Esophagus muscularis mucosa (tissue), 4 donors: ENCODE data around the gene NSMF.

ENCODE experiments used
- EP300 ChIP-seq: sonication (generic); formaldehyde crosslinking; IDR thresholded peaks from one replicate; pipeline ENCODE4 v1.6.1; 2017; ENCODE audit warnings: antibody characterized with exemption
- POLR2A ChIP-seq: fragments of 450-650 bp; IDR thresholded peaks from one replicate; pipeline ENCODE4 v1.6.1; 2017; ENCODE audit warnings: antibody characterized with exemption, moderate library complexity, mild to moderate bottlenecking, low read depth
- POLR2AphosphoS5 ChIP-seq, 2 donors: sonication (generic); formaldehyde crosslinking; IDR thresholded peaks; one replicate each; pipeline ENCODE4 v1.6.1; 2017; ENCODE audit warnings: antibody characterized with exemption in 2 of 2
- TF ChIP-seq, protein P1 (sequence below), 3 experiments: fragments of 200-600 bp in 2 of 3; fragments of 450-650 bp in 1 of 3; sonication (generic) in 2 of 3; IDR thresholded peaks; one replicate each; pipeline ENCODE4 v1.5.1; 2017 to 2019; ENCODE audit warnings: antibody characterized with exemption in 3 of 3, mild to moderate bottlenecking in 2 of 3, moderate library complexity in 1 of 3

DNA sequence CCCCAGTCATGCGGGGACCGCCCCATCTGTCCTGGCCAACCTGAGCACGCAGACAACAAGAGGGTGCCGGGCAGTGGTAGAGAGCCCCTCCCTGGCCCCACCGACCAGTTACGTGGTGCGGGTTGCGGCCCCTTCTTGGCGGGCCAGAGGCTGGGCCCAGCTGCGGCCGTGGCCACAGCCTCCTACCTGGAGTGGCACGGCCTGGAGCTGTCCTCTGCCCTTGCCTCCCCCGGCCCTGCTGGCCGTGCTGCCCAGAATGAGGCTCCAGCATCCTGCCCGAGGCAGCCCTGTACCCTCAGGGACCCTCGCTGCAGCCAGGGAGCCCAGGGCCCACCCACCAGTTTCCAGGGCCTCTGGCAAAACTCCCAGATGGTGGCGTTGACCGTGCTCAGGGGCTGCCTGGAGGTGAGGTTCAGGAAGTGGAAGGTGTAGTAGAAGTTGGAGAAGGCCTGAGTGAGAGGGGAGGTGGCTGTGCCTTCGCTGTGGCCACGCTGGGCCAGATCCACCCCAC is 23.7 kb downstream of the NSMF start:
- TF ChIP-seq, protein P1, sequence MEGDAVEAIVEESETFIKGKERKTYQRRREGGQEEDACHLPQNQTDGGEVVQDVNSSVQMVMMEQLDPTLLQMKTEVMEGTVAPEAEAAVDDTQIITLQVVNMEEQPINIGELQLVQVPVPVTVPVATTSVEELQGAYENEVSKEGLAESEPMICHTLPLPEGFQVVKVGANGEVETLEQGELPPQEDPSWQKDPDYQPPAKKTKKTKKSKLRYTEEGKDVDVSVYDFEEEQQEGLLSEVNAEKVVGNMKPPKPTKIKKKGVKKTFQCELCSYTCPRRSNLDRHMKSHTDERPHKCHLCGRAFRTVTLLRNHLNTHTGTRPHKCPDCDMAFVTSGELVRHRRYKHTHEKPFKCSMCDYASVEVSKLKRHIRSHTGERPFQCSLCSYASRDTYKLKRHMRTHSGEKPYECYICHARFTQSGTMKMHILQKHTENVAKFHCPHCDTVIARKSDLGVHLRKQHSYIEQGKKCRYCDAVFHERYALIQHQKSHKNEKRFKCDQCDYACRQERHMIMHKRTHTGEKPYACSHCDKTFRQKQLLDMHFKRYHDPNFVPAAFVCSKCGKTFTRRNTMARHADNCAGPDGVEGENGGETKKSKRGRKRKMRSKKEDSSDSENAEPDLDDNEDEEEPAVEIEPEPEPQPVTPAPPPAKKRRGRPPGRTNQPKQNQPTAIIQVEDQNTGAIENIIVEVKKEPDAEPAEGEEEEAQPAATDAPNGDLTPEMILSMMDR (IDR thresholded peaks at IDR 0.05): no peak
- no peak for TF ChIP-seq POLR2A
- TF ChIP-seq EP300: no peak
- no peak for TF ChIP-seq POLR2AphosphoS5 (IDR thresholded peaks at IDR 0.05)
